Fibroblast of lung (primary cell): ENCODE results near the gene SYNM. TPM values are rescaled to one million over a fixed set of nuclear protein-coding genes. Genes with fewer than 3 reads are reported as not detected.

ENCODE experiments used
- DNase-seq, 2 donors: peaks; one replicate each; pipeline versions ENCODE4 v3.0.0 to v3.0.0-alpha.2; 2010; ENCODE audit warnings: low read depth in 2 of 2
- H2AFZ ChIP-seq: 2 replicates; pipeline ENCODE4 v1.5.1; 2012; ENCODE audit warnings: low read length, control low read depth, inconsistent platforms
- H3K27ac ChIP-seq: 2 replicates; pipeline ENCODE4 v1.5.1; 2011; ENCODE audit warnings: low read length, control low read depth; ENCODE audit not compliant: insufficient read depth
- H3K27me3 ChIP-seq: 2 replicates; pipeline ENCODE4 v1.5.1; 2011; ENCODE audit warnings: mild to moderate bottlenecking, low read length; ENCODE audit not compliant: control insufficient read depth, insufficient read depth
- H3K36me3 ChIP-seq: 2 replicates; pipeline ENCODE4 v1.5.1; 2011; ENCODE audit warnings: low read length; ENCODE audit not compliant: control insufficient read depth, insufficient read depth
- H3K4me1 ChIP-seq: 2 replicates; pipeline ENCODE4 v1.5.1; 2011; ENCODE audit warnings: low read length; ENCODE audit not compliant: control insufficient read depth, insufficient read depth; ENCODE audit errors: extremely low read depth
- H3K4me2 ChIP-seq: 2 replicates; pipeline ENCODE4 v1.5.1; 2011; ENCODE audit warnings: low read length, control low read depth; ENCODE audit not compliant: insufficient read depth; ENCODE audit errors: extremely low read depth
- H3K4me3 ChIP-seq, 4 experiments: fragments of 200-600 bp in 1 of 4; sonication (generic) in 1 of 4; replicated peaks in 1 of 4; 2 replicates each; pipeline ENCODE4 v1.5.1; 2011 to 2016; ENCODE audit warnings: low read length in 4 of 4, low read depth in 3 of 4, mild to moderate bottlenecking in 3 of 4, control low read depth in 2 of 4, inconsistent platforms in 1 of 4, mixed read lengths in 1 of 4; ENCODE audit not compliant: insufficient read depth in 1 of 4; ENCODE audit errors: control extremely low read depth in 1 of 4
- H3K79me2 ChIP-seq: 2 replicates; pipeline ENCODE4 v1.5.1; 2012; ENCODE audit warnings: mild to moderate bottlenecking, low read length, inconsistent platforms; ENCODE audit not compliant: control insufficient read depth, insufficient read depth
- H3K9ac ChIP-seq: 2 replicates; pipeline ENCODE4 v1.5.1; 2011; ENCODE audit warnings: mild to moderate bottlenecking, low read length, control low read depth; ENCODE audit not compliant: insufficient read depth
- H3K9me3 ChIP-seq: 2 replicates; pipeline ENCODE4 v1.5.1; 2012; ENCODE audit warnings: low read depth, low read length; ENCODE audit not compliant: control insufficient read depth, insufficient read depth
- H4K20me1 ChIP-seq: 2 replicates; pipeline ENCODE4 v1.5.1; 2011; ENCODE audit warnings: low read length; ENCODE audit not compliant: control insufficient read depth, insufficient read depth; ENCODE audit errors: extremely low read depth
- EZH2 ChIP-seq: IDR thresholded peaks from 2 replicates; pipeline ENCODE4 v1.5.1; 2012; ENCODE audit warnings: low read length, control low read depth, mild to moderate bottlenecking; ENCODE audit errors: missing control alignments
- polyA plus RNA-seq, 2 donors: library from polyadenylated mRNA; depleted of rRNA in 1 of 2; stranded (reverse) in 1 of 2; unstranded in 1 of 2; fragments of >200 nt; gene quantifications; 2 replicates each; pipeline ENCODE4 v1.2.1, GENCODE V29; 2011 to 2012; ENCODE audit warnings: missing spikeins in 1 of 2
- total RNA-seq: library from RNA; depleted of rRNA; stranded (reverse); fragments of >200 nt; gene quantifications from 2 replicates; pipeline ENCODE4 v1.2.1, GENCODE V29; 2014
- TF ChIP-seq, protein P1 (sequence below), 2 donors: IDR thresholded peaks in 1 of 2; conservative IDR thresholded peaks in 1 of 2; 1 replicate in 1 of 2; 2 replicates in 1 of 2; pipeline ENCODE4 v1.5.1; 2011 to 2012; ENCODE audit warnings: low read length in 2 of 2, control low read depth in 1 of 2, inconsistent platforms in 1 of 2, low read depth in 1 of 2, mild to moderate bottlenecking in 1 of 2

Gene SYNM
- total and polyA plus RNA-seq, 2 donors (not counting 1 experiment from before 2014, with no cell fraction given), result 1.8 to 8.6 TPM

DNA sequence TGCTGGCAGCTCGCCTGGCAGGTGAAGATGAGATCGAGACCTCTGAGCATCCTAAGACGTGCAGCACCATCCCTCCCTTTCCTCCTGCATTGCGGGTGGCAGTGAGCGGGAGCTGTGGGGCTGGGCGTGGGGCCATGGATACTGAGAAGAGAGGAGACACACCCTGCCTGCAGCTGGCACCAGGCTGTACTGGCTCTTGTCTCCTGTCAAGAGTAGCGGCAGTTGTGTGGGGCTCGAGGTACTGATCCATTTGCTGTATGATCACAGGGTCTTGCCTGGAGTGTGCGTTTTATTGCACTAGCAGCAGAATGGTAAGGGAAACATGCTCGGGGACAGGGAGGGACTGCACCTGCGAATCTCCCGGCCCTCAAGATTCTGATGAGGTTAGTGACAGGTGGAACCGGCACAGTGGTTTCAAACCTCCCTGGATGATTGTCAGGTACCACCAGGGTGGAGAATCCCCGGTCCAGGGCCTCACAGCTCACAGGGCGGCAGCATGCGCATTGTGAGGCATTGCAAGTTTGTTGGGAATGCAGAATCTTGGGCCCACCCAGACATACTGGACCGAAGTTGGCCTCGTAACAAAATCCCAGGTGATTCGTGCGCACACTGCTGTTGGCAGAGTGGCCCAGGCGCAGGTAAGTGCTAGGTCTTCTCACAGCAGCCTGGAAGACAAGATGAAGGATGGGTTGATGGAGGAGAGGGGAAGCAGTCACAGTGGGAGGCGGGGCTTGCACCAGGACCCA lies 14.1 kb downstream of the SYNM start:
- H2AFZ ChIP-seq, result no peak overlapping the region
- H3K36me3 ChIP-seq, result no peaks in the 10 kb centered on the region
- H3K27me3 ChIP-seq, result no peaks in the 10 kb centered on the region
- H3K4me1 ChIP-seq, result peaks cover 9% of the 10 kb centered on the region
- no peak overlapping the region for H3K4me3 ChIP-seq
- no peak overlapping the region for H3K4me2 ChIP-seq
- TF ChIP-seq, protein P1, sequence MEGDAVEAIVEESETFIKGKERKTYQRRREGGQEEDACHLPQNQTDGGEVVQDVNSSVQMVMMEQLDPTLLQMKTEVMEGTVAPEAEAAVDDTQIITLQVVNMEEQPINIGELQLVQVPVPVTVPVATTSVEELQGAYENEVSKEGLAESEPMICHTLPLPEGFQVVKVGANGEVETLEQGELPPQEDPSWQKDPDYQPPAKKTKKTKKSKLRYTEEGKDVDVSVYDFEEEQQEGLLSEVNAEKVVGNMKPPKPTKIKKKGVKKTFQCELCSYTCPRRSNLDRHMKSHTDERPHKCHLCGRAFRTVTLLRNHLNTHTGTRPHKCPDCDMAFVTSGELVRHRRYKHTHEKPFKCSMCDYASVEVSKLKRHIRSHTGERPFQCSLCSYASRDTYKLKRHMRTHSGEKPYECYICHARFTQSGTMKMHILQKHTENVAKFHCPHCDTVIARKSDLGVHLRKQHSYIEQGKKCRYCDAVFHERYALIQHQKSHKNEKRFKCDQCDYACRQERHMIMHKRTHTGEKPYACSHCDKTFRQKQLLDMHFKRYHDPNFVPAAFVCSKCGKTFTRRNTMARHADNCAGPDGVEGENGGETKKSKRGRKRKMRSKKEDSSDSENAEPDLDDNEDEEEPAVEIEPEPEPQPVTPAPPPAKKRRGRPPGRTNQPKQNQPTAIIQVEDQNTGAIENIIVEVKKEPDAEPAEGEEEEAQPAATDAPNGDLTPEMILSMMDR (conservative IDR thresholded peaks at IDR 0.05 in 1 of 2, IDR thresholded peaks at IDR 0.05 in 1 of 2; ENCODE audit: low read depth in 1 of 2, low read length in 2 of 2), result no peak
- TF ChIP-seq EZH2, result no peak
- H3K9ac ChIP-seq, result no peak overlapping the region
- H4K20me1 ChIP-seq, result no peaks in the 10 kb centered on the region
- no peaks in the 10 kb centered on the region for H3K9me3 ChIP-seq
- no peaks in the 10 kb centered on the region for H3K79me2 ChIP-seq
- DNase-seq, result no peak
- no peak overlapping the region for H3K27ac ChIP-seq

DNA sequence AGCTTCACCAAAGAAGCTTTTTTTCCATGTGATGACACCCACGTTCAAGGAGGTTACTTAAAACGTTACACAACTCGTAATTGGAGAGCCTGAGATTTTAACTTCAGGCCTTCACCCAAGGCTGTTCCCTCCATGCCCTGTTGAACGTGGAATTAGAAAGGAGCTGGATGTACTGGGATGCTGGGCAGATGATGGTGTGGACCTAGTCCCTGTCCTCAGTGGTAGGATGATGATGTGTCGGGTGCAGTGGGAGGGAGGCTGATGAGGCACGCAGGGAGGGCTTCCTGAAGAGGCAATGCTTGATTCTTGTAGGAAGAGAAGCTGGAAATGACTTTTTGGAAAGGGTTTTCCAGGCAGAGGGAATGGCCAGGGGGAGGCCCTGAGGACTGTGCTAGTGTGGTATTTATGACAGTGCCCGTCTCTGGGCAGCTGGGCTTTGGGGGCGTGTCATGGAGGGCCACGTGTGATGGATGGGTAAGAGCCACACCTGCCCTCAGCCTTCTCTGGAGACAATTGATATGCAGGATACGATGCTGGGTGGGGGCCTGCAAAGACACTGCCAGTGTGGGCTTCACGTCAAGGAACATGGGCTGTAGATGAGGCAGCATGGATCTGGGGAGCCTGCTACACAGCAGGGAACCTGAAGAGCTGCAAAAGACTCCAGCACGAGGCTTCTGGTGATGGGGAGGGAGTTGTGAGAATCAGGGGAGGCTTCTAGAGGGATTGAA lies 15.3 kb downstream of the SYNM start:
- no peak for DNase-seq
- TF ChIP-seq, protein P1 (conservative IDR thresholded peaks at IDR 0.05 in 1 of 2, IDR thresholded peaks at IDR 0.05 in 1 of 2; ENCODE audit: low read depth in 1 of 2, low read length in 2 of 2), result no peak
- no peak for TF ChIP-seq EZH2
- no peak overlapping the region for H3K9ac ChIP-seq
- H3K27me3 ChIP-seq, result no peaks in the 10 kb centered on the region
- no peaks in the 10 kb centered on the region for H4K20me1 ChIP-seq
- peaks cover 18% of the 10 kb centered on the region for H3K4me1 ChIP-seq
- no peak overlapping the region for H2AFZ ChIP-seq
- no peak overlapping the region for H3K4me3 ChIP-seq
- no peak overlapping the region for H3K27ac ChIP-seq
- H3K9me3 ChIP-seq, result no peaks in the 10 kb centered on the region
- no peaks in the 10 kb centered on the region for H3K79me2 ChIP-seq
- no peak overlapping the region for H3K4me2 ChIP-seq
- no peaks in the 10 kb centered on the region for H3K36me3 ChIP-seq

DNA sequence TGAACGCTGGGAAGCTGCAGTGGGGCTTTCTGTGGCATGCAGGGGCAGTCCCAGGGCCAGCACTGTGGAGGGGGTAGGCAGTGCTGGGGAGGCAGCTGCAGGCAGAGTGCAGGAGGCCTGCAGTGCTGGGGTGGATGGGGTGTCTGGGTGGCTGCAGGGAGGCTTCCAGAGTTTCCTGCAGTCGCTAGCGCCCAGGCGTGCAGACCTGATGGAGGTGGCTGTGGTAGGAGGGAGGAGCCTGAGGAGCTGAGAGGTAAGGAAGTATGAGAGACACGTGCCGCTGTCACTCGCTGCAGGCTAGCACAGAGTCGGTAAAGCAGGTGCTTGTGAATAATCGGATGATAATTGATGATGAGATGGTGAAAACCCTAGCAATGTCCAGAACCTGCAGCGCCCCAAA lies 16.3 kb downstream of the SYNM start:
- no peak overlapping the region for H3K27ac ChIP-seq
- H2AFZ ChIP-seq, result no peak overlapping the region
- no peak overlapping the region for H3K4me2 ChIP-seq
- H3K9ac ChIP-seq, result no peak overlapping the region
- H3K36me3 ChIP-seq, result no peaks in the 10 kb centered on the region
- DNase-seq, result no peak
- no peaks in the 10 kb centered on the region for H3K9me3 ChIP-seq
- H3K27me3 ChIP-seq, result no peaks in the 10 kb centered on the region
- H3K79me2 ChIP-seq, result no peaks in the 10 kb centered on the region
- no peak overlapping the region for H3K4me3 ChIP-seq
- peaks cover 18% of the 10 kb centered on the region for H3K4me1 ChIP-seq
- no peaks in the 10 kb centered on the region for H4K20me1 ChIP-seq
- TF ChIP-seq, protein P1 (conservative IDR thresholded peaks at IDR 0.05 in 1 of 2, IDR thresholded peaks at IDR 0.05 in 1 of 2; ENCODE audit: low read depth in 1 of 2, low read length in 2 of 2), result no peak
- TF ChIP-seq EZH2, result no peak
